ENCODE data around the gene PSME1. TPM values are rescaled to one million over a fixed set of nuclear protein-coding genes. Genes with fewer than 3 reads are reported as not detected.
"Not testable (repeated sequence)": the region's sequence is repeated elsewhere in the genome, so short reads cannot be mapped to it uniquely, and the experiment has no call there.

PSME1 gene
- total RNA-seq, 1 experiment from 2014 or later, result 37.5 TPM

DNA sequence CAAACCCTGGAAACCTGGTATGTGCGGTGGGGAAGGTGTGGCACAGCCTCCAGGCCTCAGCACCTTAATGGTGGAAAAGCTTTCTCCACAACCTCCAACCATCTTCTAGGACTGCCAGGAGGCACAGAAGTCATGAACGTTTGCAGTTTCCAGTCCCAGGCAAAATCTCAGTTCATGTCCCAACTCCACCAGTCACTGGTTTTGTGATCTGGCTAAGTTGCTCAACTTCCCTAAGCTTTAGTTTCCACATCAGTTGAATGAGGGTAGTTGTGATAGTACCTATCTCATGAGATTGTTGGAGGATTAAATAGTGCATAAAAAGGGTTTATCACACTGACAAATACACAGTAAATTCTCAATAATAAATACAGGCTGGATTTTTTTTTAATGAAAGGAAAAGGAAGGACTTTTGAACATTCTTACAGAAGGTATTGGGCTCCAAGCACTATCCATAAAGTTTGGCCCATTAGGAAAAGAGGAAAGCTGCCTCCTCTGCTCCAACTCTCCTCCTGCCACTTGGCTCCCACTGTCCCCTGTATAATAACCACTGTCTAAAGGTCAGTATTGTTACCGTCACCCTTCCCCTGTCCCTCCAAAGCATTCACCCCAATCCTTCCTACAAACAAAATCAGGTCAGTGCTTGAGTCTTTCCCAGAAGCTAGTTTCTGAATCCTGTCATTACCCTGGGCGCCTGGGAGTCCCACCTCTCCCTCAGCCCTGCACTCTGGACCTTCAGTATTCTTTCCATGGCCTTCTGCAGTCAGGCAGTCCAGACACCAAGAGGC lies 35.6 kb upstream of the PSME1 start:
- Histone ChIP-seq H3K9me3 (no peaks in the 10 kb centered on the region), H3K27me3 (no peaks in the 10 kb centered on the region), H3K4me3 (no peak overlapping the region), H3K36me3 (no peaks in the 10 kb centered on the region; the same call in 1 of the 2 replicates)
- no peak for DNase-seq

DNA sequence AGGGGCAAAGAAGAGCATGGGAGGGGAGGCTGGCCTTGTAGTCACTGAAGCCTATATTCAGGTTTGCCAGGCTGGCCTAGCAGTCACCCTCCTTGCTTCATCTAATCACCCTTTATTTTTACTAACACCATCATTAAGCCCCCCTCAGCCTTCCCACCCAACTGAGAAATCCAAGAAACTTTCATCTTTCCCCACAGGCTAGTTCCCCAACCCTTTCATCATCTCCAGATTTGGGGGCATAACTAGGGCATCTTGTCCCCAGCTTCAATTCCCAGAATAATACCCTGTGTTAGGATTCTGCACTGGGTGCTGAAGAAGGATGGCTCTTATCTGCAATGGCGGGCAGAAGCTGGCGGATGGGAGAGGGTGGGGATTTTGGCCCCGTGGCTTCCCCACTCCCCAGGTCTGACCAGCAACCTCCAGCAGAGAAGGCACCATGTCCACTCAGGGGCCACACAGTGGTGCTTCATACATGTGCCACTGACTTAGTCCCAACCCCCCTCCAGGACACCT lies 35.0 kb upstream of the PSME1 start:
- Histone ChIP-seq H3K9me3 (no peaks in the 10 kb centered on the region), H3K36me3 (no peaks in the 10 kb centered on the region; the same call in 1 of the 2 replicates), H3K27me3 (no peaks in the 10 kb centered on the region), H3K4me3 (no peak overlapping the region)
- no peak for DNase-seq

DNA sequence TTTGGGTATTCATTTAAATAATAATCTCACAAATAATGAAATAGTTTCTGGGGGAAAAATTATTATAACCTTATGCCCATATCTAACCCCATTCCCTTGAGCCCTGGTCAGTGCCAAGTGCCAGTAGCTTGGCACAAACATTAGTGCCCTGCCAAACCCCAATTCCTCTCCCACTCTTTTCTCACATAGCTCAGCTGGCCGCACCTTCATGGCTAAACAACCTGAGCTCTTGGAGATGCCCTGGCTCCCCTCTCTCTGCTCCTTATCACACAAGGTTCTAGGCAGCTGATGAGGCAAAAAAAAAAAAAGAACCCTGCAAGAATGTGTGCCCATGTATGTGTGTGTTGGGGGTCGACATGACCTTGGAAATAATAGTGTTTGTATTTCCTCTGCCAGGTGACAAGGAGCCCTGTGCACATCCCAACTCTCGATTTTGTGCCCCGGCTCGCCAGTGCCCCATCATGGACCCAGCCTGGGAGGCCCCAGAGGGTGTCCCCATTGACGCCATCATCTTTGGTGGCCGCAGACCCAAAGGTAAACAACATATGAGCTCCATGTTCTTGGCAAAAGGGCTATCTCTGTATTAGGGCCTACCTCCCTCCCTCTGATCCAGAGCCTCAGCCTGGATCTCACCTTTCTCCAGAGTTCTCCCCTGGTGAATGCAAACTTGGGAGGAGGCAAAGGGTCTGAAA lies 33.5 kb upstream of the PSME1 start:
- DNase-seq, result no peak
- H3K9me3 ChIP-seq, result no peaks in the 10 kb centered on the region
- no peaks in the 10 kb centered on the region; the same call in 1 of the 2 replicates for H3K36me3 ChIP-seq

DNA sequence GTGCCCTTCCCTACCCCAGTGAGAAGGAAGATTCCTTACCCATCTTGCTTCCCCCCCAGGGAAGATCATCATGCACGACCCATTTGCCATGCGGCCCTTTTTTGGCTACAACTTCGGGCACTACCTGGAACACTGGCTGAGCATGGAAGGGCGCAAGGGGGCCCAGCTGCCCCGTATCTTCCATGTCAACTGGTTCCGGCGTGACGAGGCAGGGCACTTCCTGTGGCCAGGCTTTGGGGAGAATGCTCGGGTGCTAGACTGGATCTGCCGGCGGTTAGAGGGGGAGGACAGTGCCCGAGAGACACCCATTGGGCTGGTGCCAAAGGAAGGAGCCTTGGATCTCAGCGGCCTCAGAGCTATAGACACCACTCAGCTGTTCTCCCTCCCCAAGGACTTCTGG lies 32.5 kb upstream of the PSME1 start:
- no peaks in the 10 kb centered on the region; the same call in 1 of the 2 replicates for H3K36me3 ChIP-seq
- H3K4me3 ChIP-seq, result no peak overlapping the region
- no peaks in the 10 kb centered on the region for H3K9me3 ChIP-seq
- H3K27me3 ChIP-seq, result no peaks in the 10 kb centered on the region
- DNase-seq, result no peak

More for the DNA sequence above, 33.5 kb upstream of the PSME1 start:
- H3K4me3 ChIP-seq, result no peak overlapping the region
- no peaks in the 10 kb centered on the region for H3K27me3 ChIP-seq

DNA sequence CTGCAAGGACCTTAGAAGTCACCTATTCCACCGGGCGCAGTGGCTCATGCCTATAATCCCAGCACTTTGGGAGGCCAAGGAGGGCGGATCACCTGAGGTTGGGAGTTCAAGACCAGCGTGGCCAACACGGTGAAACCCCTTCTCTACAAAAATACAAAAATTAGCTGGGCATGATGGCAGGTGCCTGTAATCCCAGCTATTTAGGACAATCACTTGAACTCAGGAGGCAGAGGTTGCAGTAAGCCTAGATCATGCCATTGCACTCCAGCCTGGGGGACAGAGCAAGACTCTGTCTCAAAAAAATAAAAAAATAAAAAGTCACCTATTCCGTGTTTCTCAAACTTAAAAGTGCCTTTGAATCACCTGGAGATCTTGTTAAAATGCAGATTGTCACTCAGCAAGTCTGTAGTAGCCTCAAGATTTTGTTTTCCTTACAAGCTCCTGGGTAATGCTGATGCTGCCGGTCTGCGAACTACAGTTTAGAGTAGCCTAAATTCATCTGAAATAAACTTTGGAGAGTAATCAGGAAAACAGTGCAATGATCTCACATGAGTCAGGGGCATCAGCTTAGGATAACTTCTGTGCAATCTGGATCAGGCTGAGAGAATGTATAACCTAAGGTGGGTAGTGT lies 30.3 kb upstream of the PSME1 start:
- not testable (repeated sequence) for H3K9me3 ChIP-seq, H3K4me3 ChIP-seq, DNase-seq, H3K27me3 ChIP-seq, H3K36me3 ChIP-seq

DNA sequence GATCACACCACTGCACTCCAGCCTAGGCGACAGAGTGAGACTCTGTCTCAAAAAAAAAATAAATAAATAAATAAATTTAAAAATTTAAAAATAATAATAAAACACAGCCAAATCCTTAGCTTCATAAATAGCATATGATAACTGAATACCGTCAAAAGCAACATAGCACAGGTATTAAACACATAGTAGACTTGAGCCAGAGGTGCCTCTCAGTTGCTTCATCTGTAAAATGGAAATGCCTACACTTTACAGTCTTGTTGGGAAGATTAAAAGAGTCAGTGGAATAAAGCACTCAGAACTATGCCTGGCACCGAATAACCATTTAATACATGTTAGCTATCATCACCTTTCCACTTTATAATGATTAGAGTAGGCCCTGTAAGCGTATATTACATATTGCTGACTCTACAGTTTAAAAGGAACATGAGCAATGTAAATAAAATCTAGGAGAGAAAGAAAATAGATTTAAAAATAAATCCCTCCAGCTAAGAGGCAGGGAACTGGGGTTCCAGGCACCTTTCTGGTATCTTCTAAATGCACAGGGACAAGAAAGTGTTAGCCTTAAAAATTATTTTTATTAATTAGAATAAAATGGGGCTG lies 29.2 kb upstream of the PSME1 start:
- Histone ChIP-seq H3K4me3 (no peak overlapping the region), H3K36me3 (no peaks in the 10 kb centered on the region; the same call in 1 of the 2 replicates), H3K9me3 (no peaks in the 10 kb centered on the region), H3K27me3 (no peaks in the 10 kb centered on the region)
- DNase-seq, result no peak

DNA sequence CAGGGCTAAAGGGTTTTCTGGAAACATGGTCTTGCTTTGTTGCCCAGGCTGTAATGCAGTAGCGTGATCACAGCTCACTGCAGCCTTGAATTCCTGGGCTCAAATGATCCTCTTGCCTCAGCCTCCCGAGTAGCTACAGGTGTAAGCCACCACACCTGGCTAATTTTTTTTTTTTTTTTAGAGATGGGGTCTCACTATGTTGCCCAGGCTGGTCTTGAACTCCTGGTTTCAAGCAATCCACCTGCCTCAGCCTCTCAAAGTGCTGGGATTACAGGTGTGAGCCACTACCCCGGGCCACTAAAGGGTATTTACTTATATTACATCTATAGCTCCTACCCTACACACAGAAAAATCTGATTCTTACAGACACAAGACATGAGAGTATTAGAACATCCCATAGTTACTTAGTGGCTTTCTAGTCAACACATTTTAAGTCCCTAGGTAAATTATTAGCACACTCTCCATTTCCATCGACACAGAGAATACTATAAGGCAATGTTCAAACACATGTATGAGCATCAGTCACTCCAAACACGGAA lies 27.6 kb upstream of the PSME1 start:
- no peaks in the 10 kb centered on the region for H3K36me3 ChIP-seq
- no peak overlapping the region for H3K4me3 ChIP-seq
- H3K9me3 ChIP-seq, result no peaks in the 10 kb centered on the region
- DNase-seq, result no peak
- no peaks in the 10 kb centered on the region for H3K27me3 ChIP-seq

DNA sequence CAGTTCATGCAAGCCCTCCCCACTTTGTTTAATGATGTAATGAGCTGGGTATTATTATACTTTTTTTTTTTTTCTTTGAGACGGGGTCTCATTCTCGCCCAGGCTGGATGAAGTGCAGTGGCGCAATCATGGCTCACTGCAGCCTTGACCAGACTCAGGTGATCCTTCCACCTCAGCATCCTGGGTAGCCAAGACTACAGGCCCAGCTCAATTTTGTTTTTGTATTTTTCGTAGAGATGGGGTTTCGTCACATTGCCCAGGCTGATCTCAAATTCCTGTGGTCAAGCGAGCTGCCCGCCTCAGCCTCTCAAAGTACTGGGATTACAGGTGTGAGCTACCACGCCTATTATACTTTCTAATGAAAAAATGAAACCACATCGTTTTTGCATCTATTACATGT lies 25.9 kb upstream of the PSME1 start:
- H3K27me3 ChIP-seq, result no peaks in the 10 kb centered on the region

DNA sequence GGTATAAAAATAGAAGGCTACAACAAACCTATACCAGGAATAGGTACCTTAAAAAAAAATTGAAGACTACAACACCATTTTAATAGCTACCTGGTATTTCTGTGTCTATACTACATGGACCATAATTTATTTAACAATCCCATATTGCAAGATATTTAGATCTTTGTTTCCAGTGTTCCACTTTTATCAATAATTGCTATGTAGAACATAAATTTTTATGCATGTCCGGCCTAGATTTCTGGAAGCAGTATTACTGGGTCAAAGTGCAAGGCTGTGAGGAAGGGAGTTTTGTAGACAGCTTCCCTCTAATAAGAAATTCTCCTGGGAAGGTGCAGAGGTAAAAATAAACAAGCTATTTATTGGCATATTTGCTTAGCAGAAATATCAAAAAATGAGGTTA lies 25.5 kb upstream of the PSME1 start:
- DNase-seq, result no peak
- Histone ChIP-seq H3K27me3 (no peaks in the 10 kb centered on the region), H3K9me3 (no peaks in the 10 kb centered on the region), H3K36me3 (no peaks in the 10 kb centered on the region), H3K4me3 (no peak overlapping the region)

More for the DNA sequence above, 25.9 kb upstream of the PSME1 start:
- Histone ChIP-seq H3K4me3 (no peak overlapping the region), H3K9me3 (no peaks in the 10 kb centered on the region), H3K36me3 (no peaks in the 10 kb centered on the region)
- DNase-seq, result no peak

DNA sequence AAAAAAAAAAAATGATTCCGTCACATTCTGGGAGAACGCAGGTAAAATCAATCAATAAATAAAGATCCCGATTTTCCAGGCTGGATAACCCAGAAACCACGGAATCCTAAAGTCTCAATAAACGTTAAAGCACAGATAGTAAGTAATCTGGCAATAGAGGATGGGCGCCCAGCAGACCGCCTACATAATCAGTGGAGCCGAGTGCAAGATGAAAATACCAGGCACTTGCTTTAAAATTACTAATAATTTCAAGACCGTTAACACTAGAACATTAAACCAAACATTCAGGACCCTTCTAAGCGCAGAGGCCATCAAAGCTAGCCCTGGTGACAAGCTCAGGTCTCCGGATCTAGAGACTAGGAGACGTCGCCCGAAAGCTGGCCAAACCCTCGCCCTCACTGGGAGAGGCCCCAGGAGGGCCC lies 22.6 kb upstream of the PSME1 start:
- no peak for DNase-seq
- peak overlapping the region; percentile 63 for H3K4me3 ChIP-seq

DNA sequence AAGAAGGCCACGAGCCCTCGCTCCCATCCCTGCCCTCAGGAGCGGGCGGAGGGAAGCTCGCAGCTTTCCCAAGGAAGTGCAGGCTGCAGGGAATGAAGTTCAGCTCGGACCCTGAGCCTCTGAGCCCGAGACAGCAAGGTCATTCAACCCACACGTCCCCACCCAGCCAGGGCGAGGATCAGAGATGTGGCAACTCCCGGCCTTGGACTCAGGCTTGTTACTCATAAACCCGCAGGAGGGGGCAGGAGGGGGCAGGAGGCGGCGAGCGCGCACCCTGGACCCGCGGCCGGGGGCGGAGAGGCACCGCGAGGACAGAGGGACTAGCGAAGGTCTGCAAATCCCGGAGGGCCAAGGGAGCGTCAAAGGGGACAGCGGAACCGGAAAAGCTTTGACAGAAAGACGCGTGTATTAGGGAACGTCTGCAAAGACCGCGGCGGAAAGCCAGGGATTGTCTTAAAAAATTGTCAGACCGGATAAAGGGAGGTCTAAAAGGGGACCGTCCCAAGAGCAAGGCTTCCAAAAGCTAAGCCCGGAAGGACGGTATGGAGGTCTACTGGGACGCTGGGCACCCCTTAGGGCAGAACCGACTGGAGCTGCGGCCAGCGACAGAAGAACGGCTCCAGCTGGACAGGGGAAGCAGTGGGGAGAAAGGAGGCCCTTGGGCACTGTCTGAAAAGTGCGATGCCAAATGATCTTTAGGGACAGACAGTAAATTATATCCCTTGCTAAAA lies 22.0 kb upstream of the PSME1 start:
- Histone ChIP-seq H3K27me3 (no peaks in the 10 kb centered on the region), H3K9me3 (no peaks in the 10 kb centered on the region), H3K36me3 (no peaks in the 10 kb centered on the region), H3K4me3 (peak overlapping the region; percentile 63)
- DNase-seq, result peak; percentile 93

More for the DNA sequence above, 22.6 kb upstream of the PSME1 start:
- no peaks in the 10 kb centered on the region for H3K27me3 ChIP-seq
- no peaks in the 10 kb centered on the region for H3K9me3 ChIP-seq
- no peaks in the 10 kb centered on the region for H3K36me3 ChIP-seq

DNA sequence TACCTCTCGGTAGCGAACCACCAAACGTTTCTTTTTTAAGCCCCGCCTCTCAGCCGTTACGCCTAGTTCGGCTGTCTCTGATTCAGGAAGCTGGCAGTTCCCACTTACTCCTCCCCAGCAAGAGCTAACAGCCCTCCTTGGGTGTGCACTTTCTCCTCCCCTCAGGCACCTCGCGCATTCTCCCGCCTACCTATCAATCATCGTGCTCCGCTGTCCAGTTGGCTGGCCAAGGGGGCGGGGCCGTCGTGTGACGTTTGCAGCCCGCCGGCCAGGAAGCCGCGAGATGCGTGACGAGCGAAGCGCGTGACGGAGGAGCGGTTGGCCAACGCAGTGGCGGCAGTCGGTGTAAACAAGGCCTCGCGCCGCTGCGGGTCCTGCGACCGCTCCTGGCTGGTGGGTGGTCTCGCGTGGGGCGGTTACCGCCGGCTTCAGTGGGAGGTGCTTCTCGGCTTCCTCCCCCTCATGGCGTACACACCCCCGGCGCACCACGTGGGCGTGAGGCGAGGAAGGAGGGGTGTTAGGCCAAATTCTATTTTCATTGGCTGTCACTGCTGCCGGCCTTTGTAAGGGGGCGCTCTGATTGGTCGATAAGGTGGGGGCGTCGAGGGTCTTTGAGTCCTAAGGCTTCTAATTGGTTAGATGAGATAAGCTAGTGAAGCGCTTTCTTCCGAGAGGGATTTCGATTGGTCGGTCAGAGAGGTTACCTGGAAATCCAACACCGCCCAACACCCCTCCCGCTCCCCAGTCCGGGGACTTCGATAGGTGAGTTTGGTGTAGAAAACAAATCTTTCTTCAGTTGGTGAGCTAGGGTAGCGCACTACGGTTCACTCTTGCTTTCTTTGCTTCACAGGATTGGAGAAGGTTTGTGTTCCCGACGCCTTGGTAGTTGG lies 21.2 kb upstream of the PSME1 start, which contains the start of the genes DCAF11 and NRL:
Gene DCAF11 (plus strand): TSS at position 246 of the 890 bp plus-strand sequence. CDS start 818 bp downstream, outside the sequence.
Gene NRL (minus strand): TSS at position 418 of the 890 bp plus-strand sequence. CDS start 32,101 bp downstream, outside the sequence.
- Histone ChIP-seq H3K27me3 (no peaks in the 10 kb centered on the region), H3K4me3 (peak within 1 kb of the TSS; percentile 63), H3K36me3 (no peaks in the 10 kb centered on the region), H3K9me3 (no peaks in the 10 kb centered on the region)
- DNase-seq, result peak; percentile 95

DNA sequence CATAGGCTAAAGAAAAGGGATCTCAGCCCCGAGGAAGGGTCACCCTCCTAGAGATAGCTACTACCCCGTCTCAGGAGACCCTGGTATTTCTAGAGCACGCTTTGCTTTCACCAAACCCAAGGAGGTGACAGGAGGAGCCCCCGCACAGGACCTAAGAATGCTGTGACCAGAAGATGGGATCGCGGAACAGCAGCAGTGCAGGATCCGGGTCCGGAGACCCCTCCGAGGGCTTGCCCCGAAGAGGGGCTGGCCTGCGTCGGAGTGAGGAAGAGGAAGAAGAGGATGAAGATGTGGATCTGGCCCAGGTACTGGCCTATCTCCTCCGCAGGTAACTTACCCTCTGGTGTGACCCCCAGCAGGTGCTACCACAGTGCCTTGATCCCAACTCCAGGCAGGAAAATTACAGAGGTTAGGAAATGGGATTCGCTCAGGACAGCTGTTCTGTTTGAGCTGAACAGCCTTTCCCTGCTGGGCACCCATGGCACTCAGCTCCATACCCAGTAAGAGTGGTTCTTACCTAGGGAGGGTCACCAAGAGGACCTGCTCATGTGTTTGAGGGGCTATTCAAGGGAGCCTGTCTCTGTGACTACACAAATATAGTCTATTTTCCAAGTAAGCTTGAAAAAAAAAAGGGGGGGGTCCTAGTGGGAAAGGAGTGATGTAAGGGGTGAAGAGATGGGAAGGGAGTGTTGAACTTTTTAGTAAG lies 20.4 kb upstream of the PSME1 start:
- Histone ChIP-seq H3K27me3 (no peaks in the 10 kb centered on the region), H3K9me3 (no peaks in the 10 kb centered on the region), H3K36me3 (no peaks in the 10 kb centered on the region), H3K4me3 (peak overlapping the region; percentile 63)
- no peak for DNase-seq

DNA sequence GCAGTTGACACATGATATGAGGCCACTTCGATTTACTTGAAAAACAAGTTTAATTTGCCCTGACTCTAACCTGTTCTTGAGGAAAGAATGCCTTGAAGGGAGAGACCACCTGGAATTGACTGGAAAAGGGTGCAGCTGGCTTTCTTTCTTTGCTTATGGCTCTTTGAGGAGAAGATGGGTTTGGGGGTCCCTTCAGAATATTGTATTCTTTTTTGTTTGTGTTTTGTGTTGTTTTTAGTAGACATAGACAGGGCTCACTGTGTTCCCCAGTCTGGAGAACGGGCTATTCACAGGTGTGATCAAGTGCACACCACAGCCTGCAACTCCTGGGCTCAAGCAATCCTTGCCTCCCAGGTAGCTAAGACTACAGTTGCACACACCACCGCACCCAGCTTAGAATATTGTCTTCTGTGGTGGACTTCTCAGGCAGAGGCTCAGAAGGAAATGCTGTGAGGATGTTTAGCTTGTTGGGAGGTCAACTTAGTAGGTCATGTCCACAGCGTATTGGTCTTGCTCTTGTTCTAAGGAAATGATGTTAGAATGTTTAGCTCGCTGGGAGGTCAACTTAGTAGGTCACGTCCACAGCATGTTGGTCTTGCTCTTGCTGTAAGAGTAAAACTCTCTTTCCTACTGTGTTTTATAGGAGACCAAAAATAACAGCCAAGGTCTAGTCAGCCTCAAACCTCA lies 19.7 kb upstream of the PSME1 start:
- H3K27me3 ChIP-seq, result no peaks in the 10 kb centered on the region
- H3K9me3 ChIP-seq, result no peaks in the 10 kb centered on the region
- no peak overlapping the region for H3K4me3 ChIP-seq
- no peaks in the 10 kb centered on the region for H3K36me3 ChIP-seq
- no peak for DNase-seq

Measured in MG63 (cell line).